ENCODE measurements around the gene CCDC73.

GRCh38 chr11:32821917-32822560 lies 27.6 kb upstream of the CCDC73 start:
- TF ChIP-seq CTCF (IDR thresholded peaks at IDR 0.05) (no peak), POLR2AphosphoS5 (IDR thresholded peaks at IDR 0.05) (no peak)

Measured in upper lobe of left lung (tissue), 4 donors.